GM19025 (cell line): ENCODE measurements around the gene XRN2.

Experiments used
- ATAC-seq: cut with Tn5 transposase; IDR thresholded peaks from one replicate; pipeline ENCODE4 v1.9.1; 2021; ENCODE audit warnings: mild to moderate bottlenecking, low read depth, moderate library complexity; ENCODE audit not compliant: unreplicated experiment

XRN2 gene, protein sequence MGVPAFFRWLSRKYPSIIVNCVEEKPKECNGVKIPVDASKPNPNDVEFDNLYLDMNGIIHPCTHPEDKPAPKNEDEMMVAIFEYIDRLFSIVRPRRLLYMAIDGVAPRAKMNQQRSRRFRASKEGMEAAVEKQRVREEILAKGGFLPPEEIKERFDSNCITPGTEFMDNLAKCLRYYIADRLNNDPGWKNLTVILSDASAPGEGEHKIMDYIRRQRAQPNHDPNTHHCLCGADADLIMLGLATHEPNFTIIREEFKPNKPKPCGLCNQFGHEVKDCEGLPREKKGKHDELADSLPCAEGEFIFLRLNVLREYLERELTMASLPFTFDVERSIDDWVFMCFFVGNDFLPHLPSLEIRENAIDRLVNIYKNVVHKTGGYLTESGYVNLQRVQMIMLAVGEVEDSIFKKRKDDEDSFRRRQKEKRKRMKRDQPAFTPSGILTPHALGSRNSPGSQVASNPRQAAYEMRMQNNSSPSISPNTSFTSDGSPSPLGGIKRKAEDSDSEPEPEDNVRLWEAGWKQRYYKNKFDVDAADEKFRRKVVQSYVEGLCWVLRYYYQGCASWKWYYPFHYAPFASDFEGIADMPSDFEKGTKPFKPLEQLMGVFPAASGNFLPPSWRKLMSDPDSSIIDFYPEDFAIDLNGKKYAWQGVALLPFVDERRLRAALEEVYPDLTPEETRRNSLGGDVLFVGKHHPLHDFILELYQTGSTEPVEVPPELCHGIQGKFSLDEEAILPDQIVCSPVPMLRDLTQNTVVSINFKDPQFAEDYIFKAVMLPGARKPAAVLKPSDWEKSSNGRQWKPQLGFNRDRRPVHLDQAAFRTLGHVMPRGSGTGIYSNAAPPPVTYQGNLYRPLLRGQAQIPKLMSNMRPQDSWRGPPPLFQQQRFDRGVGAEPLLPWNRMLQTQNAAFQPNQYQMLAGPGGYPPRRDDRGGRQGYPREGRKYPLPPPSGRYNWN

DNA sequence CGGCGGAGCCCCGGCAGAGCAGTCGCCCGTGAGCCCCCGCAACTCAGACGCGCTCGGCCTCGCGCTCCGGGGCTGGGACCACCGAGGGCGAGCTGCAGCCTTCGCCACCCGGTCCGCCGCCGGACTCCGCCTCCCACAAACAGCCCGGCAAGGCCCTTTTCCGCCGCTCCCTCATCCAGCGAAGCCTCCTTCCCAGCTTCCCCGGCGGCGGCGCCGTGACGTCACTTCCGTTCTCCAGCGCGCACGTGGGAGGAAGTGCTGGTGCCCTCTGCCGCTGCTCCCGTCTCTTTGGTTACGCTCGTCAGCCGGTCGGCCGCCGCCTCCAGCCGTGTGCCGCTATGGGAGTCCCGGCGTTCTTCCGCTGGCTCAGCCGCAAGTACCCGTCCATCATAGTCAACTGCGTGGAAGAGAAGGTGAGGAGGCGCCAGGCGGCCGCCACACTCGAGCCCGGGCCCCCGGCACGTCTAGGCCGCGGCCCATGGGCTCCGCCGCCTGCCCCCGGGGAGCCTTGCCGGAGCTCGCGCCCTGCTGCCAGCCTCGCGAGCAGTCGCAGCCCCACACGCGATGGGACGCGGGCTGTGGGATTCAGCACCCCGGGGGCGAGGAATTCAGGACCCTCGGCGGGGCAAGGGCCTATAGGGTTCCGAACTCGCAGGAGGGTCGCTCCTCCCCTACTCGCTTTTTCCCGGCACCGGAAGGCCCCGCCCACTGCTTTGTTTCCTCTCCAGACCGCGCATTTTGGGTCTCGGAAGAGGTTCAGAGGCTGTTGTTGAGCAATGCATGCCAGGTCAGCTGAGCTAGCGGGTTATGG lies at the start of gene XRN2:
XRN2 (plus strand) TSS at position 271 of the 811 bp plus-strand sequence; CDS start at position 339, 68 bp downstream.
- ATAC-seq = peak; percentile 94

DNA sequence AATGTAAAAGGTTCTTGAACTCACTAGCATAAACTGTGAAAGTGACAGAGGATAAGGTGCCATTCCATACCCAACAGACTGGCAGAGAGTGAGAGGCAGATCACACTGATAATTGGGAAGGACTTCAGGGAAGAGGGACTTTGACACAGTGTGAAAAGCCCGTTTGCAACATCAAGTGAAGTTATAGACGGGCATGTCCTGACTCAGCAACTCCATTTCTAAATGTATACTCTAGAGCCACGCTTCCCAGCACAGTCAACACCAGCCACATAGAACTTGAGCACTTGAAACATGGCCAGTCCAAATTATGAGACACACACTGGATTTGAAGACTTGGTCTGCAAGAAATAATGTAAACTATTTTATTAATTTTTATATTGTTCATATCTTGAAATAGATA lies 45.9 kb upstream of the XRN2 start:
- no peak for ATAC-seq

DNA sequence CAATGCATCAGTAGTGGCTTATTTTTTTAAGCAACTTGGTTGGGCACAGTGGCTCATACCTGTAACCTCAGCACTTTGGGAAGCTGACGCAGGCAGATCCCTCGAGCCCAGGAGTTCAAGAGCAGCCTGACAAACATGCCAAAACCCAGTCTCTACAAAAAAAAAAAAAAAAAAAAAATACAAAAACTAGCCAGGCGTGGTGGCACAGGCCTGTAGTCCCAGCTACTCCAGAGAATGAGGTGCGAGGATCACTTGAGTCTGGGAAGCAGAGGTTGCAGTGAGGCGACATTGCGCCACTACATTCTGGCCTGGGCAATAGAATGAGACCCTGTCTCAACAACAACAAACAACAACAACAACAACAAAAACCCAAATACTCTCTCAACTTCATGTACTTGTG lies 44.7 kb upstream of the XRN2 start:
- ATAC-seq = no peak

GRCh38 chr20:21259346-21259745 lies 43.8 kb upstream of the XRN2 start:
- no peak for ATAC-seq

DNA sequence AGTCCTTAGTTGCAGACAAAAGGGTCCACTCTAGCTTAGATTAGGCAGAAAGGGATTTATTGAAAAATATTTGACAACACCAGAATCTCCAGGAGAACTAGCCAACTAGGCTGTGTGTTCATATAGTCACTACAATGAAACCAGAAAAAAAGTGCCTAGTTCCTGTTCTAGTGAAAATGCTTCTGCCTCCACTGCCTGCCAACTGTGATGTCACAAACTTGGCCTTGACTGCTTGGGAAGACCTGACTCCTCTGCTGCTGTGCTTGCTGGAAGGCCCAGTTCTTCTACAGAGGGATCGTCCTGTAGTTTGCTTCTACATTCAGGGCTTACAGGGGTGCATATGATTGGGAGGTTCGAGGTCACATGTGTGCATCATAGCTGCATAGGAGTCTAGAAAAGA lies 40.3 kb upstream of the XRN2 start:
- no peak for ATAC-seq

DNA sequence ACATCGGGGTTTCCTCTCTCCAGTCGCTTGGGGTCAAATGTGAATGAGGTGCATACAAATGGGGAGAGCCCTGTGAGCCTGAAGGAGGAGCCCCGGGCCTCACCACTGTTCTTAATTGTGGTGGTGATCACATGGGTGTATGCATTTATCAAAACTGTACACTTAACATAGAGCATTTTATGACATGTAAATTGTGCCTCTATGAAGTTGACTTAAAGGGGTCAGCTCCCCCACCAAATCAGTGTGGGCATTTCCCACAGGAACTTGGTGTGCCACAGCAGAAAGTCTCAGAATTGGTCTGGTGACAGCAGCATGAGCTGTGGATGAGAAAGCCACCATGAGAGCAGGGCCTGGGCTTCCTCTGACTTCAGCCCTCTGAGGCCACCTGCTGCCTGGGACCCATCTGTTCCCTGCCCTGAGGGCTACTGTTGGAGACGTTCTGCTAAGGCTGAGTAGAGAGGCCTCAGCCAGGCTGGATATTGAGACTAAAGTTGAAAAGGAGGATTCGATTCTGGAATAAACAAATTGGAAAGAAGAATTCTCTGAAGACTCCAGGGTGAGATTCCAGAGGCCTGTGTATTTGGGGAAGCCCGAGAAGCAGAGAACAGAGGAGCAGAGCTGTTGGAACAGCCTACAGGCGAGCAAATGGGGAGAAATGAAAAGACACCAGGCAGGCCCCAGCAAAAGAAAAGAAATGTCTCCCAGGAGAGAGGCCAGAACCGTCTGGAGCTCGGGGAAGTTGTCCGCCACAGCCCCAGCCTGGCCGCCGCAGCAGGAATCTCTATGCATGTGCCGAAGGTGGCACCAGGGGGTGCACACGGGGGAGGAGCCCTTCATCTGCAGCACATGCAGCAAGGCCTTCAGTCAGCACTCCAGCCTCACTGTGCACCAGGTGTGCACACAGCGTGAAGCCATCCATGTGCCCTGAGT lies 37.6 kb upstream of the XRN2 start:
- ATAC-seq = no peak

DNA sequence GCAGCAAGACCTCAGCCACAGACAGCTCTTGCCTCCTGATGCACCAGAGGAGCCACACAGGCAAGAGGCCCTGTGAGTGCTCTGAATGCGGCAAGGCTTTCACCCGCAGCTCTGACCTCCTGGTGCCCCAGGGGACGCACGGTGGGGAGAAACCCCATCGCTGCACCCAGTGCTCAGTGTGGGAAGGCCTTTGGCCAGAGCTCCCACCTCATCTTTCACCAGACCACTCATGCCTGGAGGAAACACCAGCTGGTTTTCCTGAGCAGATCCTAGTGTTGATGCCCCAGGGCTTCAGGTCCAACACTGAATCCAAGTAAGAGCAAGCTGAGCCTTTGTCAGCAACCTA lies 37.0 kb upstream of the XRN2 start:
- ATAC-seq = no peak

- no peak for ATAC-seq
Measured at GRCh38 chr20:21269772-21270171, 33.4 kb upstream of the XRN2 start.

GRCh38 chr20:21270806-21271205 lies 32.3 kb upstream of the XRN2 start:
- ATAC-seq = no peak

DNA sequence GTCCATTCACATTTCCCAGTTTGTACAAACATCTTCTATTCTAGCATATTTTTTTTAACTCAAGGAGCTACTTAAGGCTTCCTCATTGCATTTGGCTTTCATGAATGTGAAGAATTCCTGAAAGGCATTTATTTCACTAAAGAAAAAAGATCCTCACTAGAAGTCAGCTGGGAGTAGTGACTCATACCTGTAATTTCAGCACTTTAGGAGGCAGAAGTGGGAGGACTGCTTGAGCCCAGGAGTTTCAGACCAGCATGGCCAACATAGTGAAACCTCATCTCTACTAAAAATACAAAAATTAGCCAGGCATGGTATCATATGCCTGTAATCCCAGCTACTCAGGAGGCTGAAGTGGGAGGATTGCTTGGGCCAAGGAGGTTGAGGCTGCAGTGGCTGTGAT lies 30.9 kb upstream of the XRN2 start:
- no peak for ATAC-seq

DNA sequence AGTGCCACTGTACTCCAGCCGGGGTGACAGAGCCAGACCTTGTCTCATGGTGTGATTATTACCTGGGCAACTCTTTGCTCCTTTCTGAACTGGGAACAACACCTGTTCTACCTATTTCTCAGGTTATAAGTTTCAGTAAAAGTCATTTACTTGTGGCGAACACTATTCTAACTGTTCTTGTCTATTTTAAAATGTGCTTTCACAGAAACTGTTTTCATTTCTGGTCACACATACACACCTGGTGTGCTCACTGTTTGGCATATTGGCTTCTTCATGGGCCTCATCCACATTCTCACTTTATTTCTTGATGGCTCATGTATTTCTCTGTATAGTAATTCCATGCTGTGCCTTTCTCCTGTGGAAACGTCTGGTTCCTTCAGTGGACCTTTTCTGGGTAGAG lies 30.5 kb upstream of the XRN2 start:
- no peak for ATAC-seq

- no peak for ATAC-seq
Measured at GRCh38 chr20:21273755-21274386, 29.3 kb upstream of the XRN2 start.

DNA sequence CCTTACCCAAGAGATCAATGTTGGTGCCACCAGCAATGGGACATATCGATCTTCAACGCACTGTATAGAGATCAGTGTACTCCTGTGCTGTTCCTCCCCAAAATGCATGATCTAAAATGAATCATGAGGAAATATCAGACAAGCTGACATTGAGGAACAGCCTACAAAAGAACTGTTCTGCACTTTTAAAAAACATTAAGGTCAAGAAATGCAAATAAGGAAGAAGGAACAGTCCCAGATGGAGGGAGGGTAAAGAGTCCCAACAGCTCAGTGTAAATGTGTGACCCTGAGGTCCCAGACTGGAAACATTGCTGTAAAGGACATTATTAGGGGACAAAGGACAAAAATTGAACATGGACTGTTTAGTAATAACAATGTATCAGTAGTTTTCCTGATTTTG lies 24.3 kb upstream of the XRN2 start:
- ATAC-seq = no peak

DNA sequence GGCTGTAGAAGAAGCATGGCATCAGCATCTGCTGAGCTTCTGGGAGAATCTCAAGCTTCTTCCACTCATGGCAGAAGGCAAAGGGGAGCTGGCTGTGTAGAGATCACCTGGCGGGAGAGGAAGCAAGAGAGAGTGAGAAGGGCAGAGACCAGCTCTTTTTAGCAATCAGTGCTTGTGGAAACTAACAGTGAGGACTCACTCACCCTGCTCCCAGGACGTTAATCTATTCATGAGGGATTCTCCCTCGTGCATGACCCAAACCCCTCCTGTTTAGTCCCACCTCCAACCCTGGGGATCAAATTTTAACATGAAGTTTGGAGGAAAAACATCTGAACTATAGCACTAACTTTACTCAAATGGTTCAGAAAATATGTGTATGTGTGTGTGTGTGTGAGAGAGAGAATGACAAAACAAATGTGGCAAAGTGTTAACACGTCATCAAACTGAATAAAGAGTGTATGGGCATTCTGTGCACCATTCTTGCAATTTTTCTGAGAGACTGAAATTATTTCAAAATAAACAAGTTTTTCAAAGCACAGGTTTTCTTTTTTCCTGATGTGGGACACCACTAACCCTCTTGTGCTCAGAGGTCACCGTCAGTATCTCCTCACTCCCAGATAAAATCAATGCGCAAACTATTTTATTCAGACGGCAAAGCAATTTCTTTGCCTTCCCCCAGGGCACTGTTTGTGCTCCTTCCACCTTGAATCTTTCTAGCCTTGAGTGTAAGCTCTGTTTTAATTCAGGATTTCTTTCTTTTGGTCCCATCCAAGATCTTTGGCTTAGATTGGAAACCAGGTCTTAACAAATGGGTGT lies 23.2 kb upstream of the XRN2 start:
- ATAC-seq = no peak

DNA sequence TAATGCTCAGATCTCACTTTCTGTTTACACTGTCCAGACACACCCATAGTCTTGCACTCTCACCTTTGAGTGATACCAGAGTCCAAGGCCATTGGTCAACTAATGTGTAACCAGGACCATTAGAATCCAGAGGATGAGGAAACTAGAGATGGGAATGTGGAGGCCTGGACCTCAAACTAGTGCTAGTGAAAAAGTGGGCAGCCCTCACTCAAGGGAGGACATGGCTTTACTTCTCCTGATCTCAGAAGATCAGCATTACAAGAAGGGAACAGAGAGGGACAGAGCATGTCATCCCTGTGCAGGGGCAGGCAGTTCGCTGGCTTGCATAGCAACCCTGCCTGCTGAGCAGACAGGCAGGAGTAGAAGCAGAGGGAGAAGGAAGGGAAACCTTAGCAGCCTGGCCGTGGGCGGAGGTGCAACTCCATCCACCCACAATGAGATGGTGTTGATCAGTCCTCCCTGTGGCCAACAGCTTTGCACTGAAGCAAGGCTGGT lies 22.6 kb upstream of the XRN2 start:
- no peak for ATAC-seq

DNA sequence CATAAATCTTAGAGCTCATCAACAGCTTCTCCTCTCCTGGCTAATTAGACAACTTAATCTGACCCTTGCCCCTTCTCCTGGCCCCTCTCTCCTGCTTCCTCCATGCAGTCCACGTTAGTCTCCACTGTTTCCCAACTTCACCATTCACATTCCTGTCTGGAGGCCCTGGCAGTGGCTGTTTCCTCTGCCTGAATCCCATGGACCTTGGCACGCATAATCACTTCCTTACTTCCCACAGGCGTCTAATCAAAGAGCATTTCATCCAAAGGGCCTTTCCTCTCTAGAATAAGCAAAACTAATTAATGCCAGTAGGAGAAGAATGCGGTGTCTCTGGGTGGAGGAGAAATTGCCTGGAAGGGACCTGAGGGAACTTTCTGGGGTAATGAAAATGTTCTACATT lies 16.4 kb upstream of the XRN2 start:
- ATAC-seq = no peak

GRCh38 chr20:21288587-21289370 lies 14.4 kb upstream of the XRN2 start:
- ATAC-seq = no peak

GRCh38 chr20:21289651-21290050 lies 13.5 kb upstream of the XRN2 start:
- ATAC-seq = no peak
